GM21723 (cell line): Measurements from ENCODE around the gene OR52E5.
A peak's percentile ranks its signal among the peaks of the same experiment; 100 is the strongest.

Source experiments
- ATAC-seq: cut with Tn5 transposase; IDR thresholded peaks from one replicate; pipeline ENCODE4 v1.9.1; 2021; ENCODE audit warnings: mild to moderate bottlenecking, moderate library complexity; ENCODE audit not compliant: unreplicated experiment

The OR52E5 gene

DNA sequence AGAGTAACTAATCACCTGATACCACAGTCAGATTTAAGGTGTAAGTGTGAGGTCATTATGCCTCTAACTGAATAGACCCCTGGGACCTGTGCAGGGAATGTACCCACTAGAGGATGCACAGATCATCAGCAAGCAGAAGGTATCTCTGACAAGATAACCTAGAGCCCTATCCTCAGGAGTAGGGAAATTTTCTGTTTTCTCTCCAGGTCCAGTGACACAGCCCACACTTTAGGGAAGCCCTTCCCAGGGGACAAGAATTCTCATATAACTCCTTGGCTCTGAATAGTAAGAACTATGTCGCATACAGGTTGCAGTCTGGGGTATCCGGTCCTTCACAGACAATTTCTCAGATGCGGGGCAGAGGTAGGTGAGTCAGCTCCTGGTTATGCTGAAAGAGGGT, at the start of gene OR52E5:
Gene OR52E5 (plus strand): TSS at position 301 of the 400 bp plus-strand sequence. CDS start 7,569 bp downstream, outside the sequence.
- ATAC-seq: no peak

DNA sequence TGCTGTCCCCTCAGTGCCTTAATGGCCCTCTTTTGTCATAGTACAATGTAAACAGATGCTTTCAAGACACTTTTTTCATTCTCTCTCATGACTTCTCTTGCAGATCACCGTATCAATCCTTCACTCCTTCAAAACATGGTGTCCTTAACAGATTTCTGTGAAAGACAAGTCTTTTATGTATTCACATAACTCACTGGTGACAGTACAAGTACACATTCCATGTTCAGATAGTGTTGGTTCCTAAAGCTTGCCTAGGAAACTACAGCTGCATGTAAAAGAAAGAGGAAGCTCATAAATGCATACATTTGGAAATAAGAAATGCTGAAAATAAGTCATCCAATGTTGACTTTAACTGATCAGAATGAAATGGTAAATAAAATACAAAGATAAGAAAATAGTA, 46.3 kb upstream of the OR52E5 start:
- ATAC-seq: no peak

DNA sequence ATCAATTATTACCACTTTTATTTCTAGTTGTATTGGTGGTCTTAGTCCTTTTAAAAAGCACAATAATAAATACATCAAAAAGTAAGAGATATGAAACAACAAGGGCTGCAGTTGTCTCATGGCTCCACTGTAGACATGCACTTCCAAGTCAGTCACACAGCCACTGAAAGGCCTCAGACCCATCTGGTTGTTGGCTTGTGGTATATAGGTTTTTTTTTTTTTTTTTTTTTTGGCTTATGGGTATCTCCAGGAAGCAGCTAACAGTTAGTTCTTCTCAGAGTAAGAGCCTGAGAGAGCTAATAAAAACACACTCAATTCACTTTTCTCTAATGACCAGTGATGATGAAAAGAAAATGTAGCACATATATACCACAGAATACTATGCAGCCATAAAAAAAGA, 45.3 kb upstream of the OR52E5 start:
- no peak for ATAC-seq

DNA sequence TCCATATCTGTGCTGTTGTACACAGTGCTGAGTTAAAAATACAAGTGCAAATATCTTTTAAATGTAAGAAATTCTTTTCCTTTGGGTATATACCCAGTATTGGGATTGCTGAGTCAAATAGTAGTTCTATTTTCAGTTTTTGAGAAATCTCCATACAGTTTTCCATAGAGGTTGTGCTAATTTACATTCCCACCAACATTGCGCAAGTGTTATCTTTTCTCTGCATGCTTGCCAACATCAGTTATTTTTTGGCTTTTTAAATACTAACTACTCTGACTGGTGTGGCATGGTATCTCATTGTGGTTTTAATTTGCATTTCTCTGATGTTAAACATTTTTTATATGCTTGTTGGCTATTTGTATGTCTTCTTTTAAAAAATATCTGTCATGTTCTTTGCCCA, 42.0 kb upstream of the OR52E5 start:
- ATAC-seq: no peak

DNA sequence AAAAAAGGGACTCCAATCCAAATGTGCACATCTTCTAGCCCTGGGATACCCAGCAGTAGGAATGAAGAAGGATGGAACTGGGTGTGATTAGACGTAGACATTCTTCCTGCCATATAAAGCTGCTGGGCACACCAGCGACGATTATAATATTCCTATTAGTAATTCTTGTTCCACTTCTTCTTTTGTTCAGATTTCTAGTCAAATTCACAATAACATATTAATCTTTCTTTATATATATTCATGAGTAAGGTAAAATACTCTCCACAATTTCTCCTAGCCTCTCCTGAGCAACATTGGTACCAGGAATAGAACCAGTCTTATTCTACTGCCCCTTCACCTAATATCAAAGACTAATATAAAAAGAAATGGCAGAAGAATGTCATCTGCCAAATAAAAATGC, 35.4 kb upstream of the OR52E5 start, which contains the start of gene OR52E8:
Gene OR52E8 (minus strand): TSS at position 101 of the 400 bp plus-strand sequence. CDS start 0 bp downstream, at position 101.
- ATAC-seq: no peak

DNA sequence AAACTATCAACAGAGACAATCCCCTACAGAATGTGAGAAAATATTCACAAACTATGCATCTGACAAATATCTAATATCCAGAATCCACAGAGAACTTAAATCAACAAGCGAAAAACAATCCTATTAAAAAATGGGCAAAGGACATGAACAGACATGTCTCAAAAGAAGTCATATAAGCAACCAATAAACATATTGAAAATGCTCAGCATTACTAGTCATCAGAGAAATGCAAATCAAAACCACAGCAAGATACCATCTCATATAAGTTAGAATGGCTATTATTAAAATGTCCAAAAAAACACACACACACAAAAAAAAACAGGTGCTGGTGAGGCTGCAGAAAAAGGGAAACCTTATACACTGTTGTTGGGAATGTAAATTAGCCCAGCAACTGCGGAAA, 27.2 kb upstream of the OR52E5 start:
- no peak for ATAC-seq

DNA sequence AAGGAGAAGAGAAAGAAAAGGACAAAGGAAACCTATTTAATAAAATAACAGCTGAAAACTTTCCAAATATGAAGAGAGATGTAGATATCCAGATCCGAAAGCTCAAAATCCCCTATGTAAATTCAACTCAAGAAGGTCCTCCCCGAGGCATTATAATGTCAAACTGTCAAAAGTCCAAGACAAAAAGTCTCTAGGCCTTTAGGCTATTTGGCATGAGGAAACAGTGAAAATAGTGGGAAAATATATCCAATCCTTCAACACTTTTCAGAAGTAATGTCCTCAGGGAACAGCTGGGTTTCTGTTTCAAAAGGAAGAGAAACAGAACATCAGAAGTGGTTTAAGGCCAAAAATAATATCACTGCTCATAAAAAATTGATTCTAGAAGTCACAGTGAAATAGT, 14.4 kb upstream of the OR52E5 start:
- ATAC-seq: no peak

DNA sequence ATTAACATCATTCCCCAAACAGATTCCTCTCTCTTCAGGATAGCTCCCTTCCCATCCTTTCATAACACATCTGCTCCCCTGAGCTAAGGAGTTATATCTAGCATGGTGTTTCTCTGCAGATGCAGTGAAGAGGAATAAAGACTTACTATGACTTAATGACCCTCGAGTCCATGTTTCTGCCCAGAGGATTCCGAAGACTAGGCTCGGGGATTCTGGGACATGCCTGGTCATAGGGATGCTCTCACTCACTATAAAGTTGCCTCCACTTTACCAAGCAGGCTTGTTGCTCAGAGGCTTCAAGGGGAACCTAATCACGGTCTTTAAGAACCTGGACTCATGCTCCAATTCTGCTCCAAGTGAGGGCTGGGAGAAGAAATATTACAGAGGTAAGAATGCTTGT, 12.7 kb upstream of the OR52E5 start, which contains the start of gene OR52E4:
Gene OR52E4 (plus strand): TSS at position 301 of the 400 bp plus-strand sequence. CDS start 3,664 bp downstream, outside the sequence.
- no peak for ATAC-seq

DNA sequence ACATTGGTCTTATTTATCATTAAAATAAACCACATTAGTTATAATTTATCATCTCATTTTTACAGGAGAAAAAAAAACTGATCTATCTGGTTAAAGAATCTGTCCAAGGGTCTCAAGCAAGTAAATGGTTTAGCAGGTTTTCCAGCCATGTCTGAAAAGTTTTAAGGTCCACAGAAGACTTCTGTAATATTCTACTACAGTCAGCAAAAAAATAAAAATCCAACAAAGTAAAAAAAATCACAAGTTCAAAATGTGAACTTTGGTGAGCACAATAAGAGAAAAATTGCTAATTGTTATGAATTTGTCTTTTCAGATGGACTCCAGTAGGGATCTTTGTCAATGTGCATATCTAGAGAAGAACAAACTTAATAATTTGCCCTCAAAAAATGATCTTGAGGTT, 11.3 kb upstream of the OR52E5 start:
- no peak for ATAC-seq

DNA sequence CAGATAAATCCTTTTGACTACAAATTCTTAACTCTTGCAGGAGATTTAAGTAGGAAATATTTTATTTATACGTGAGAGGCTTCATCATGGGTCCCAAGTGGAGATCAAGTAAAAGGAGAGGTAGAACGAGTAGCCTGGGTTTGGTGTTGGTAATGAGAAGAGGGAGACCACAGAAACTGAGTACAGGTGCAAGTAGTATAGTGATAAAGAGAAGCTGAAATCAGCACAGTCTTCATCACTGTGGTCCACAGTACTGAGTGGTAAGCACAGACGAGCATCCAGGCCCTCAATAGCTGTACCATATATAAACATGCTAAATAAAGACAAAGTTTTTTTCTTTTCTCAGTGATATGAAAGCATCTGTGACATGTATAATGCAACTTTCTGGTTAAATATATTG, 5.8 kb upstream of the OR52E5 start:
- no peak for ATAC-seq

DNA sequence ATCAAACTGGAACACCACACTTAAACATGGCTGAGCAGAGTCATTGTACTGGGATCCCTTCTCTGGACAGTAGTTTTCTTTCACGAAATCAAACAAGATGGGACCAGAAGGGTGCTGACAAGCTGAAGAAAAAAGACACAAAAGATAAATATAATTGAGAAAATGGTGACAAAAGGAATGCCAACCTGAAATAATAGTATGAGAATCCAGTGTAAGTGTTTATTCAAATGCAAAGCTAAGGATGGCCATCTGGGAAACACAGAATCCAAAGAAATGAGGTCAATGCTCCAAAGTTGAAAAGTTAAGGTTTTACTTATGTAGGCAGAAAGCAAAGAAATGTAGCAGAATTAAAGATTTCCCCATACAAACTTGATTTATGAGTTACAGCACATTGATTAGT, 5.3 kb upstream of the OR52E5 start:
- no peak for ATAC-seq

DNA sequence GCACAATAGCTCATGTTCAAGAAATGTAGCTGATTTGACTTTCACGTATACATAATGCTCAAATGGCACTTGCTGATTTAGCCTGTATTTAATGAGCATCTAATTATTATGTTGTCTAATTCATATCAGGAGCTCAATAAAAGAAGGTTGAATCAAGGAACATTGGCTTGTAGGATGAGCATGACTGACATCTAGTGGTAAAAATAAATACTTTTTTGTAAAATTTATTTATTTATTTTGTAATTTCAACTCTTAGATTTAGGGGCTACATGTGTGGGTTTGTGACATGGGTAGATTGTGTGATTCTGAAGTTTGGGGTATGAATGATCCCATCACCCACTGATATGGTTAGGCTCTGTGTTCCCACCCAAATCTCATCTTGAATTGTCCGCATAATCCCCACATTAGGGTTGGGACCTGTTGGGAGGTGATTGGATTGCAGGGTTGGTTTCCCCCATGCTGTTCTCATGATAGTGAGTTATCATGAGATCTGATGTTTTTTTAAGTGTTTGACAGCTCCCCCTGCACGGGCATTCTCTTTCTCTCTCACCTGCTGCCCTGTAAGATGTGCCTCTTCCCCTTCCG, 1.7 kb upstream of the OR52E5 start:
- ATAC-seq: no peak

DNA sequence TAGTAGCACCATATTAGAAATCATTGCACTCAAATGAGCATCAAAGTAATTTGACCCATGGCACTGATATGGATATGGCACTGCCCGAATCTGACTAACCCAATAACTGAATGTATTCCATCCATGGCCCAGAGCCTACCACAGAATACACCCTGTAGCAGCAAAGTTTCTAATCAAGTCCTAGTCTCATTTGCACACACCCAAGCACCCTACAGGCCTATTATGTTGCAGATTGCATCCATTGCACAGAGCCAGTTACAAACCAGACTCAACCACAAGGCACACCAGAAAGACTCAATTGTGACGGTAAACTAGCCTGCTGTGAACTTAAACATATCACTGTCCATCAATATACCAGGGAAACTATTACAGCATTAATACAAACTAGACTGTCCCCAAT, 6.5 kb downstream of the OR52E5 start:
- ATAC-seq: no peak

DNA sequence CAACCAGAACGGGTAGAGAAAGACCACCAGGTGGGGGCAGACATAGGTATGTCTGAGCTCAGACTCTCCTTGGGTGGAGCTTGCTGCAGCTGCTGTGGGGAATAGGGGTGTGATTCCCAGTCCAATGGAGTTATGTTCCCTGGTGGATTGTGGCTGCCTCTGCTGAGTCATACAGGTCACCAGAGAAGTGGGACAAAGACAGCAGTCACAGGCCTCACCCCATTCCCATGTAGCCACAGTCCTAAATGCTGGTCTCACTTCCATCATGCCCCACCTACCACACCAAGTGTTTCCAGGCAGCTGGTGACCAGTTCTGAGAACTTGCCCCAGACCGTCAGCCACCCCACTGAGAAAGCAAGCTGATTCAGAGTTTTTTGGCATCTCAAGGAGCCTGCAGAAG, 17.5 kb downstream of the OR52E5 start:
- ATAC-seq: no peak

DNA sequence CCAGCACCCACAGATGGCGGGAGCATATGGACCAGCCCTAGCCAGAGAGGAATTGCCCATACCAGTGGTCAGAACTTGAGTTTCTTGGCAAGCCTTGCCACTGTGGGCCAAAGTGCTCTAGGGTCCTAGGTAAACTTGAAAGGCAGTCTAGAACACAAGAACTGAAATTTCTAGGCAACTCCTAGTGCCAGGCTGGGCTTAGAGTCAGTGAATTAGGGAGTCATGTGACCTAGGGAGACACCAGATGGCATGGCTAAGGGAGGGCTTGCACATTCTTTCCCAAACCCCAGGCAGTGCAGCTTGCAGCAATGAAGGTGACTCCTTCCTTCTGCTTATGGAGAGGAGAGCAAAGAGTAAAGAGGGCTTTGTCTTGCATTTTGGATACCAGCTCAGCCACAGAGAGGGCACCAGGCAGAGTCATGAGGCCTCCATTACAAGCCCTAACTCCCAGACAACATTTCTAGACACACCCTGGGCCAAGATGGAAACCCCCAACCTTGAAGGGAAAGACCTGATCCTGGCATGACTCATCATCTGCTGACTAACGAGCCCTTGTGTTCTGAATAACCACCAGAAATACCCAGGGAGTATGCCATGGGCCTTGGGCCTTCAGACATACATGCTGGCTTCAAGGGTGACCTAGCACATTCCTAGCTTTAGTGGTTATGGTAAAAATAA, 29.9 kb downstream of the OR52E5 start:
- peak; percentile 78 for ATAC-seq

DNA sequence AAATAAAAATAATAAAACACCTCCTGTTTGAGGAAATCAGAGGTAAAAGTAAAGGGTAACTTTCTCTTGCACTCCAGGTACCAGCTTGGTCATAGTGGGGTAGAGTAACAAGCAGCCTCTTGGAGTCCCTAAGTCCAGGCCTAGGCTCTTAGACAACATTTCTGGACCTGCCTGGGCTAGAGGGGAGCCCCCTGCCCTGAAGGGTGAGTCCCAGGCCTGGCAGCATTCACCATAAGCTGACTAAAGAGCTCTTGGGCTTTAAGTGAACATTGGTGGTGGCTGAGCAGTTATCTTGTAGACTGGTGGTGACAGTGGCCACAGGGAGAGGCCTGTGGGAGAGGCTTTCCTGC, 30.4 kb downstream of the OR52E5 start:
- peak; percentile 61 for ATAC-seq

DNA sequence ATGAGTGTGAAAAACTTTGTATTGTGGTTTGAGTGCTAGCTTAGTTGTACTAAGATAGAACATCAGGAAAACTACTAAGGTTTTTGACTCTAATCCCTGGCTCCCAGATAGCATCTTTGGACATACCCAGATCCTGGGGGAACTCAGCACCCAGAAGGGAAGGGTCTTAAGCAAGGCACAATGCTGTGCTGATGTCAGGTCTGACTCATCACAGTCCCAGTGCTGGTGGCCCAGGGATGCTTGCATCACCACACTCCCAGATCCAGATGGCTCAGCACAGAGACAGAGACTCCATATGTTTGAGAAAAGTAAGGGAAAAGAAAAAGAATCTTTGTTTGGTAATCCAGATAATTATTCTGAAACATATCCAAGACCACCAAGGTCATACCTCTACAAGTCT, 30.8 kb downstream of the OR52E5 start:
- ATAC-seq: peak; percentile 30

DNA sequence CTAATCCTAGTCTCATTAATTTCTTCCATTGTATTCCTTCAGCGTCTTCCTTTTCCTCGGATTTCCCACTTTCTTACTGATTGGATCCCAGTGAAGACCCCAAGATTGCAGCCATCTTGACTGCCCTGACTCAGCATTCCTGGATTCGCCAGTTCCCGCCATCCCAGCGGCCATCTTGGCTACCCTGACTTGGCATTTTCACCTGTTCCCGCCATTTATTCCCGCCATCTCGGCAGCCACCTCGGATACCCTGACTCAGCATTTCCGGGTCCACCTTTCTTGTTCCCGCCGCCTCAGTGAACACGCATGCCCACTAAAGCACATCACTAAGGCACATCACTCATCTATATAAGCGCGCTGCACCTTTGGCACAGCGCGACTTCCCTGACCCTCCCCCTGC, 35.3 kb downstream of the OR52E5 start:
- ATAC-seq: no peak

DNA sequence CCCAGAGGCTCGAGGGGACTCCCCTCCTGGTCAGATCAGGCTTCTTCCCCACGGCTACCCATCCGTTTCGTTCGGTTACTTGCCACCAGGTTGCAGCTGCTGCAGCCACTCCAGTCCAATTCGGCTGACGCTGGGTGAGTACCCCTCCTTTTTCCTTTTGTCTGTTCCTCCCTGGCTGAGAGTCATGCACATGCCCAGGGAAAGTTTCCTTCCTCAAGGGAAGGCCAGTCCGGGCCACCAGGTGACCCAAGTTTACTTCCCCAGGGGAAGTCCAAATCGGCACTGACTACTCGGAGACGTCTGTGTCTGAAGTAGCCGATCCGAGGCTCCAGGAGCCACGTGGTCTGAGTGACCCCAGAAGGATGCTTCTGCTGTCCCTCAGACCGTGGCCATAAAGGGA, 35.8 kb downstream of the OR52E5 start:
- ATAC-seq: no peak

DNA sequence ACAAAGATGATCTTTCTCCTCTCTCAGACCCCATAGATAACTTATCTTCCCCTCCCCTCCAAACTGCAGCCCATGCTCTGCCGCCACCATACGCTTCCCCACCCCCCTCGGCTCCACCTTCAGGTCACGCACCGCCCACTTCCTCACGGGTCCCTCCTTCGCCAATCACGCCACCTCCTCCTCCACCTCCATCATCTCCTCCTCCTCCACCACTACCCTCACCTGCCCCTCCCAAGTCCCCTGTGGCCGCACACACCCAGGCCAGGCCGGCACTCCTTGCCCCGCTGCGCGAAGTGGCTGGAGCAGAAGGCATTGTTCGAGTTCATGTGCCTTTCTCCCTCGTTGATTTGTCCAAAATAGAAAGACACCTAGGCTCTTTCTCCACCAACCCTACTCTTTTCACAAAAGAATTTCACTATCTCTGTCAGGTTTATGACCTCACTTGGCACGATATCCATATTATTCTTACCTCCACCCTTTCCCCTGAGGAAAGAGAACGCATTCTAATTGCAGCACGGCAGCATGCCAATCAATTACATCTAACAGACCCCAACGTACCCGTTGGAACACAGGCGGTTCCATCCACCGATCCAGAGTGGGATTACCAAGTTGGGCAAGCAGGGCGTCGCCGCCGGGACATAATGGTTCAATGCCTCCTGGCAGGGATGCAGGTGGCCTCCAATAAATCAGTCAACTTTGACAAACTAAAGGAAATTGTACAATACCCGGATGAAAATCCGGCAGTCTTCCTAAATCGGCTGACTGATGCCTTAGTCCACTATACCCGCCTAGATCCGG, 36.8 kb downstream of the OR52E5 start:
- no peak for ATAC-seq

DNA sequence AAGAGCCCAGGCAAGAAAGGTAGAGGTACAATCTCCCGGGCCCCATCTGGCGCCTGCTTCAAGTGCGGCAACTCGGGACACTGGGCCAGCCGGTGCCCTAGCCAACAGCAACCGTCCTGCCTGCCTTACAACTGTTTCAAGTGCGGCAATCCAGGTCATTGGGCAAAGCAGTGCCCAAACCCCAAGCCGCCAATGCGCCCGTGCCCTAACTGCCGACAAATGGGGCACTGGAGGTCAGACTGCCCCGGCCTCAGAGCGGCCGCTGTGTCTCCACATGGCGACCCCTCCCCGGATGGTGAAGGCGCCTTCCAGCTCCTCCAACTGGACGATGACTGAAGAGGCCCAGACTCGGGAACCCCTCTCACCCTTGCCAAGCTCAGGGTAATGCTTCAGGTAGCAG, 37.6 kb downstream of the OR52E5 start:
- ATAC-seq: no peak

DNA sequence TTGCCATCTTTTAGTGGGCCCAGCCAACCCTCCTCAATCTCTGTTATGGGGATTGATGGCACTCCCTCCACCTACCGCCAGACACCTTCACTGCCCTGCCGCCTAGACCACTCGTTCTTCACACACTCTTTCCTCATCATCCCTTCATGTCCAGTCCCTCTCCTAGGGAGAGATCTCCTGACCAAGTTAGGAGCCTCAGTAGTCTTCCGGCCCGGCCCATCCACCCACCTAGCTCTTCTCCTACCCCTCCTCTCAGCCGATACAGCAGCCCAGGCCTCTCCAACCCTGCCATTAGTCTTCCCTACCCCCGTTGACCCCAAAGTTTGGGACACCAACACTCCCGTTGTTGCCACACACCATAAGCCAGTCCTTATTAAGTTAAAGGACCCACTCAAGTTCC, 38.1 kb downstream of the OR52E5 start:
- ATAC-seq: no peak
